ENCODE measurements around the gene AREG.

DNA sequence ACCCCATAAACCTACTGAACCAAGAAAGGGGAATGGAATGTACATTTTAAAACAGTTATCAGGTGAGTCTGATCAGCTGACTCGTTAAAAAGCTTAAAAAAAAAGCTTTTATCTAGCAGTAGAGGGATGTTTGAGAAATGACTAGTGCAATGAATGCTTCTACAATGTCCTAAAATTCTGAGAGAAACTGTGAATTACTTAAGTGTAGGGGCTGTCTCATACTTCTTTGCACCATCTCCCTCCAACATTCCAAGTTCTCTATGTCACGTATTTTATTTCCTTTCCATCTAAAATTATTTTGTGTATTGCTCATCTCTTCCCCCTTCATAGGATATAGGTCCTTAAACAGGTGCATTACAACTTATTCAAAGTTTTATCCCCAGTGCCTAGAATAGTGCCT lies 11.9 kb upstream of the AREG start:
- TF ChIP-seq POLR2A (IDR thresholded peaks at IDR 0.05) (no peak), CTCF (IDR thresholded peaks at IDR 0.05) (no peak), POLR2AphosphoS5 (IDR thresholded peaks at IDR 0.05) (no peak)
